HG03469 (cell line): ENCODE measurements around the gene SLC25A27.
"Not testable (repeated sequence)": the region's sequence is repeated elsewhere in the genome, so short reads cannot be mapped to it uniquely, and the experiment has no call there.

ENCODE experiments used
- ATAC-seq: cut with Tn5 transposase; IDR thresholded peaks from one replicate; pipeline ENCODE4 v1.9.1; 2021; ENCODE audit warnings: mild to moderate bottlenecking, moderate library complexity, moderate number of reproducible peaks; ENCODE audit not compliant: unreplicated experiment

Gene SLC25A27

DNA sequence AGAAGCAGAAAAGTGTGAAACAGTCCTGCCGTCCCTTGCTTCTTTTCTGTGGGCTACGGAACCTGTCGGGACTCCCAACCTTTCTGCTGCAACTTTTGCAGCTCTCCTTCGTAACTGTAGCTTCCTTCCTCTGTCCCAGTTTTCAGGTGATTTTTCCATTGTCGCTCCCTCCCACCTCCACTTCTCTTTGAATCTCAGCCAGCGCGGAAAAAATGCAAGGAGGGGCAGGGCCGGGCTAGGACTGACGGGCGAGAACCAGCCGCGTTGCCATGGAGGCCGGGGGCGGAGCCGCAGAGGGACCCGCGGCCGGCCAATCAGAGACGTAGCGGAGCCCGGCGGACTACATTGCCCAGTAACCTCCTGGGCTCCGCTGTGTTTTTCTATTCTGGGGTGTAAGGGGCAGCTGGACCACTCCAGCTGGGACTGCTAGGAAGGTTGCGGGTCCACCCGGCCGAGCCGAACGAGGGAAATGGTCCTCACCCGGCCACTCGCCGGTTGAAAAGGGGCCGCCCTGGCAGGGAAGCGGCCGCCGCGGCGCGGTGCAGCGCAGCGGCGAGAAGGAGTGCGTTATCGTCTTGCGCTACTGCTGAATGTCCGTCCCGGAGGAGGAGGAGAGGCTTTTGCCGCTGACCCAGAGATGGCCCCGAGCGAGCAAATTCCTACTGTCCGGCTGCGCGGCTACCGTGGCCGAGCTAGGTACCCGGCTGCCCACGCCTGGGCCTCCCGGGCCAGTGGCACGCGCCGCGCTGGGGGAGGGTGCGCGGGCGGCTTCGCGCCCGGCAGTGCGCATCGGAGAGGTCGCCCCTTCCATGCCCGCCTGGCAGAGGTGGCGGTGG, at the start of gene SLC25A27, which contains the start of gene CYP39A1:
SLC25A27 (plus strand) TSS at position 373 of the 836 bp plus-strand sequence; CDS start at position 591, 218 bp downstream.
CYP39A1 (minus strand) TSS at position 216 of the 836 bp plus-strand sequence. CDS start 236 bp downstream, outside the sequence.
- peak; percentile 99 for ATAC-seq

GRCh38 chr6:46605091-46605797, 47.5 kb upstream of the SLC25A27 start:
- peak; percentile 78 for ATAC-seq

- no peak for ATAC-seq
Measured at GRCh38 chr6:46606338-46606737, 46.4 kb upstream of the SLC25A27 start.

DNA sequence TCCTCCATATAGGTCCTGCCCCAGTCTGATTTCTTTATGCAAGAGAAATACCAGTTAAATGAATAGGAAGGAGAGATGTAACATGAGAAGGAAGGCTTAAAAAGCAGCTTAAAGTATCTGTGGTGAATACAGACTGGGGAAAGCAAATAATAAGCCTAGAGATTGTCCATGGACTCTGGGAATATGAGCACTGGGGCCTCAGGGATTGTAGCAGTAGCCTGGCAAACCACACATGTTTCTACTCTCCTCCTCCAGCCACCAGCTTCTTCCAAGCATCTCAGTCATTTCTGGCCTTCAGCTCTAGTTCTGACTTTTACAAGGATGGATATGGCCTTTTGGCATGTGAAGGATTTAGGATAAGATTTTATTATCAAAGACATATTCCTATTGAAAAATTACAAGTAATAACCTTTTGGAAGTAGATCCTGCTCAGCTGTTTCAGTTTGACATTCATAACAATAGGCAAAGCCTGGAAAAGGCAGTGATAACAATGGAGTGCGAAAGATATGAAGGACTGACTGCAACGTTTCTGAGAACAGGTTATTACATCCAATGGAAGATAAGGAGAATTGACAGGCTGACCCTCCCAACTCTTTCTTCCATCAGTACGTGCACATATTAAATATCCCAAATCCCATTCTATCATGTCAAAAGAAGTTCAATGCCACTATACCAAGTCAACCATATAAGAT, 41.8 kb upstream of the SLC25A27 start:
- ATAC-seq, result no peak

DNA sequence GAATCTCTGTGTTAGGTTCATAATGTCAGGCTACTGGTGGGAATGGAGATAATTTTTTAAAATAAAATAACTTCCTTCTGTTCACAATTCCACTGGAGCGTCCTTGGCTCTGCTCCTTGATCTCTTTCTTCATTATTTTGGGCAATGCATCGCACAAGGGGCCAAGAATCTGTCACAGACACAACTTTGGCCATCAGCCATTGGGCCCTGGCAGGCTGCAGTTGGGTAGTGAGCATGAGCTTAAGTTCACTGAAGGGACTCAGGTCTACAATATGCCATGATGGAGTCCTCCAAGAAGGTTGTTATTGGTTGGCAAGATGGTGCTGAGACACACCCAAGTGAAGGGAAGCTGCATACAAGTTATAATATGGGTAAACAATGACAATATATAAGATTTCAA, 40.1 kb upstream of the SLC25A27 start:
- ATAC-seq, result no peak

DNA sequence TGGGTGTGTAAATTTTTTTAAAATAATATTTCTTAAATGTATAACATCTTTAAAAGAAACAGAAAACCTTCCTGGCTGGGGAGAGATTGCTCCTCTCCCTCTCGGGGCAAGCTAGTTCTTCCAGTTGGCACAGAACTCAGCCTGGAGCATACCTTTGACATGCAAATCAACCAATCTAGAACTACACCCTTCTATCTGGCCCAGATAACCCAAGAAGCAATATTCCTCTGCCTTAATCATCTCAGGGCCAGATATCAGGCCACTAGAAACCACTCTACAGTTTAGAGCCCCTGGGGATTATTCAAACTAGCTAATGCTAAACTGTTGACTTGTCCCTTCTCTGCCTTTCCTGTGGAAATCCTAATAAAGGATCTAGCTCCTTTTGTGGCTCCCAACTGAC, 34.0 kb upstream of the SLC25A27 start:
- ATAC-seq, result no peak

DNA sequence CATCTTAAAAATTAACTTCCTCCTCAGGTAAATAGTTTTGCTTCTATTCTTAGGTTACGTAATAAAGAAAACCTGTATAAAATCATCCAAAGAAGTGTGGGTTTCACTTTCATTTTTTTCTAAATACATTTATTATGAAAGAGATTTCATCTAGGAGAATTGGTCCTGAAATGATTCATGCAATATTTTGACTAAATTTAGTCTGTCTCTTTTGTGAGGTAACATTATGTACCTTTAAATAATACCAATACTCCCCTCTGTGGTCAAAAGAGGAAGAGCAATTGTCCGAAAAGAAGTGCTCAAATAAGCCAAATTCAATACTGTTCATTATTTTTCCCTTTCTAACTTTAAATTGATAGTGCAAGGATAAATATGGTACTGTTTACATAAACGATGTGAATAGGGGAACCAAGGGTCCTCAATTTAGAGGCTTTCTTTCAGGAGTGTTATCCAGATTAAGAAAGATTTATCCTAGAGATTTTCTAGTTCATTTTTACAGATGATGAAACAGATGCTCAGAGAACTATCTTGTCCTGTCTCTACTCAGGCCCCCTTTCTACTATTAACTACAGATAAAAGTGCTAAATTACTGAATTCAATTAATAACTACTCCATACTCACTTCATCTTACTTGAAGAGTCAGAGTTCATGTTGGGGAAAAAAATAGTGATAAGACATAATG, 26.4 kb upstream of the SLC25A27 start:
- peak; percentile 69 for ATAC-seq

- no peak for ATAC-seq
Measured at GRCh38 chr6:46626976-46627375, 25.8 kb upstream of the SLC25A27 start.

- ATAC-seq, result no peak
Measured at GRCh38 chr6:46628498-46628897, 24.3 kb upstream of the SLC25A27 start.

- no peak for ATAC-seq
Measured at GRCh38 chr6:46628976-46629375, 23.8 kb upstream of the SLC25A27 start.

DNA sequence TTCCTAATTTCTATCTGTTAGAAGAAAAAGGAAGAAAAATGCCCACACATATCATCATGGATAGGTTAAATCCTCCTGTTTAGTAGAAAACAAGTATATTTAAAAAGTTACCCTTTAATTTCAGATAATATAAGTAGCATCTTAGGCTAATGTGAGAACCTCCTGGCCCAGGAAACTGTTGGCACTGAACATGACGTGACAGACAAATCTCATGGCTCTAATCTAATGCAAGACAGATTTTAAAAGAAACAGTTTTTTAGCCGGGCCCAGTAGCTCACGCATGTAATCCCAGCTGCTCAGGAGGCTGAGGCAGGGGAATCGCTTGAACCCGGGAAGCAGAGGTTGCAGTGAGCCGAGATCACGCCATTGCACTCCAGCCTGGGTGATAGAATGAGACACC, 23.1 kb upstream of the SLC25A27 start:
- no peak for ATAC-seq

DNA sequence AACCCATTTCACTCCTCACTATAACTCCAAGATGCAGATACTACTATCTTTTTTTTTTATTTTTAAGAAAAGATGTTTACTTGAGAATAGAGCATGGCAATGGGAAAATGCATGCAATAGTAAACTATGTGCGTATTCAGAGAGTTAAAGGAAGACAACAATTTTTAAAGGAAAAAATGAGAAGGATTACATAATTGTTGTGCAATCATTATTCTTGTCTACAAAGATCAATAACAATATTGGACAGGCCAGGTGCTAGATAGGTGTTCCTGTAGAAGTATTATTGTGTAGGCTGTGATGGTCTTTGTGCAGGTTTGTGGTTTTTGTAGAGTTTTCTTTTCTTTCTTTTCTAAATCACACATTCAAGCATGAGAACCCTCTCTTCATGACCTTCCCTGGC, 20.7 kb upstream of the SLC25A27 start:
- no peak for ATAC-seq

GRCh38 chr6:46635462-46635861, 17.3 kb upstream of the SLC25A27 start:
- no peak for ATAC-seq

- ATAC-seq, result no peak
Measured at GRCh38 chr6:46637145-46637544, 15.6 kb upstream of the SLC25A27 start.

- ATAC-seq, result no peak
Measured at GRCh38 chr6:46637933-46638332, 14.8 kb upstream of the SLC25A27 start.

GRCh38 chr6:46638650-46639049, 14.1 kb upstream of the SLC25A27 start:
- ATAC-seq, result no peak

GRCh38 chr6:46642928-46643751, 9.6 kb upstream of the SLC25A27 start:
- ATAC-seq, result no peak

- no peak for ATAC-seq
Measured at GRCh38 chr6:46645265-46645664, 7.5 kb upstream of the SLC25A27 start.

DNA sequence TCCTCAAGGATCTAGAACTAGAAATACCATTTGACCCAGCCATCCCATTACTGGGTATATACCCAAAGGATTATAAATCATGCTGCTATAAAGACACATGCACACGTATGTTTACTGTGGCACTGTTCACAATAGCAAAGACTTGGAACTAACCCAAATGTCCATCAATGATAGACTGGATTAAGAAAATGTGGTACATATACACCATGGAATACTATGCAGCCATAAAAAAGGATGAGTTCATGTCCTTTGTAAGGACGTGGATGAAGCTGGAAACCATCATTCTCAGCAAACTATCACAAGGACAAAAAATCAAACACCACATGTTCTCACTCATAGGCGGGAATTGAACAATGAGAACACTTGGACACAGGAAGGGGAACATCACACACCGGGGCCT, 4.7 kb upstream of the SLC25A27 start:
- not testable (repeated sequence) for ATAC-seq
